HCT116 (cell line): ENCODE measurements around the gene ASB4. TPM values are rescaled to one million over a fixed set of nuclear protein-coding genes. Genes with fewer than 3 reads are reported as not detected.
A peak's percentile ranks its signal among the peaks of the same experiment; 100 is the strongest.

ENCODE experiments used
- ATAC-seq: fragments of 200-7000 bp; cut with Tn5 transposase; 2 replicates; pipeline ENCODE4 v1.9.1; 2020; ENCODE audit warnings: mild to moderate bottlenecking, moderate library complexity
- BruUV-seq: library from RNA; stranded (reverse); fragments of 400-500 nt; replicated peaks from 2 replicates; lab custom pipeline; 2021; lab: Mats Ljungman, UMichigan
- CTCF ChIA-PET: fragments of 300-600 bp; sonication (Branson Sonifier 250); formaldehyde crosslinking; loops from one replicate; lab custom pipeline; 2021; ENCODE audit warnings: antibody characterized with exemption; lab: Charles Lee
- POLR2A ChIA-PET: fragments of 300-600, 350-600 bp; sonication (Branson Sonifier 250); formaldehyde crosslinking; loops from one replicate; lab custom pipeline; 2021; ENCODE audit warnings: antibody characterized with exemption; lab: Charles Lee
- RAD21 ChIA-PET, 2 experiments: fragments of 300-600 bp; sonication (Branson Sonifier 250); formaldehyde crosslinking; loops; one replicate each; lab custom pipeline; 2023; ENCODE audit warnings: low total read pairs in 2 of 2; ENCODE audit not compliant: uncharacterized antibody in 2 of 2, unreplicated experiment in 2 of 2, low non-redundant PET in 1 of 2; lab: Charles Lee
- DNase-seq: peaks from one replicate; pipeline ENCODE4 v3.0.0-alpha.2; 2010; ENCODE audit warnings: low read depth, low spot score
- H2AFZ ChIP-seq: fragments of 200-600 bp; shearing (Covaris generic), sonication (generic); 2 replicates; pipeline ENCODE4 v1.6.1; 2017; ENCODE audit warnings: low read depth, mixed run types, mixed read lengths, antibody characterized with exemption, low read length; ENCODE audit not compliant: poor library complexity, severe bottlenecking
- H3K27ac ChIP-seq: 2 replicates; pipeline ENCODE4 v1.5.1; 2012; ENCODE audit warnings: low read depth, low read length
- H3K27me3 ChIP-seq: fragments of 200-600 bp; sonication (generic); 2 replicates; pipeline ENCODE4 v1.6.1; 2016; ENCODE audit warnings: mixed run types, low read length, mixed read lengths; ENCODE audit not compliant: insufficient read depth
- H3K36me3 ChIP-seq, 2 experiments: fragments of 200-500 bp in 1 of 2; fragments of 200-600 bp in 1 of 2; sonication (Bioruptor generic) in 1 of 2; sonication (generic) in 1 of 2; 2 replicates each; pipeline versions ENCODE4 v1.5.1 to v1.6.1; 2014 to 2016; ENCODE audit warnings: low read length in 2 of 2, inconsistent platforms in 1 of 2, mixed read lengths in 1 of 2, mixed run types in 1 of 2; ENCODE audit not compliant: insufficient read depth in 2 of 2, control insufficient read depth in 1 of 2
- H3K4me1 ChIP-seq, 2 experiments: fragments of 200-600 bp in 1 of 2; sonication (generic) in 1 of 2; 2 replicates each; pipeline versions ENCODE4 v1.5.1 to v1.6.1; 2012 to 2017; ENCODE audit warnings: low read length in 2 of 2, inconsistent platforms in 1 of 2, mild to moderate bottlenecking in 1 of 2, mixed read lengths in 1 of 2, mixed run types in 1 of 2, moderate library complexity in 1 of 2; ENCODE audit not compliant: insufficient read depth in 2 of 2, control insufficient read depth in 1 of 2
- H3K4me2 ChIP-seq: fragments of 200-600 bp; sonication (generic); 2 replicates; pipeline ENCODE4 v1.6.1; 2017; ENCODE audit warnings: mixed run types, low read length, mixed read lengths
- H3K4me3 ChIP-seq, 2 experiments: fragments of 200-600 bp in 1 of 2; sonication (generic) in 1 of 2; replicated peaks in 1 of 2; 2 replicates each; pipeline ENCODE4 v1.5.1; 2011 to 2016; ENCODE audit warnings: low read length in 2 of 2, control low read depth in 1 of 2, low read depth in 1 of 2, mild to moderate bottlenecking in 1 of 2, mixed read lengths in 1 of 2, mixed run types in 1 of 2
- H3K79me2 ChIP-seq: fragments of 200-600 bp; sonication (generic); 2 replicates; pipeline ENCODE4 v1.6.1; 2017; ENCODE audit warnings: mild to moderate bottlenecking, mixed run types, low read length, moderate library complexity, mixed read lengths; ENCODE audit not compliant: insufficient read depth
- H3K9ac ChIP-seq: fragments of 200-600 bp; sonication (generic); 2 replicates; pipeline ENCODE4 v1.6.1; 2016; ENCODE audit warnings: low read length, mixed read lengths
- H3K9me2 ChIP-seq: fragments of 200-600 bp; sonication (generic), shearing (Covaris generic); 2 replicates; pipeline ENCODE4 v1.6.1; 2017; ENCODE audit warnings: mixed run types, mild to moderate bottlenecking, moderate library complexity; ENCODE audit not compliant: insufficient read depth
- H3K9me3 ChIP-seq, 2 experiments: fragments of 200-500 bp in 1 of 2; fragments of 200-600 bp in 1 of 2; sonication (Bioruptor generic) in 1 of 2; sonication (generic) in 1 of 2; 2 replicates each; pipeline ENCODE4 v1.6.1; 2014 to 2017; ENCODE audit warnings: low read length in 2 of 2, mixed read lengths in 2 of 2, inconsistent platforms in 1 of 2, low read depth in 1 of 2, mild to moderate bottlenecking in 1 of 2, mixed run types in 1 of 2, moderate library complexity in 1 of 2; ENCODE audit not compliant: control insufficient read depth in 1 of 2, insufficient read depth in 1 of 2
- H4K20me1 ChIP-seq: fragments of 200-600 bp; sonication (generic), shearing (Covaris generic); 2 replicates; pipeline ENCODE4 v1.6.1; 2017; ENCODE audit warnings: mixed run types, mild to moderate bottlenecking, moderate library complexity; ENCODE audit not compliant: insufficient read depth
- CBX3 ChIP-seq: IDR thresholded peaks from 2 replicates; pipeline ENCODE4 v1.6.1; 2012; ENCODE audit warnings: low read depth
- CEBPB ChIP-seq: IDR thresholded peaks from 2 replicates; pipeline ENCODE4 v1.6.1; 2012; ENCODE audit warnings: low read depth
- EGR1 ChIP-seq: IDR thresholded peaks from 2 replicates; pipeline ENCODE4 v1.6.1; 2012; ENCODE audit warnings: low read depth
- EZH2phosphoT487 ChIP-seq: fragments of 200-600 bp; IDR thresholded peaks from 2 replicates; pipeline ENCODE4 v1.6.1; 2018; ENCODE audit warnings: antibody characterized with exemption, borderline replicate concordance
- FOSL1 ChIP-seq: IDR thresholded peaks from 2 replicates; pipeline ENCODE4 v1.6.1; 2012; ENCODE audit warnings: low read depth
- JUND ChIP-seq: IDR thresholded peaks from 2 replicates; pipeline ENCODE4 v1.6.1; 2012
- POLR2A ChIP-seq: IDR thresholded peaks from 2 replicates; pipeline ENCODE4 v1.7.0; 2011; ENCODE audit warnings: borderline replicate concordance; ENCODE audit not compliant: insufficient read depth, insufficient read length; ENCODE audit errors: extremely low read depth
- POLR2AphosphoS5 ChIP-seq: IDR thresholded peaks from 2 replicates; pipeline ENCODE4 v1.6.1; 2011; ENCODE audit warnings: mild to moderate bottlenecking, low read depth, low read length, moderate library complexity
- RAD21 ChIP-seq: IDR thresholded peaks from 2 replicates; pipeline ENCODE4 v1.6.1; 2012; ENCODE audit warnings: low read depth, mild to moderate bottlenecking
- SIN3A ChIP-seq: IDR thresholded peaks from 2 replicates; pipeline ENCODE4 v1.6.1; 2012; ENCODE audit warnings: low read depth
- SP1 ChIP-seq: IDR thresholded peaks from 2 replicates; pipeline ENCODE4 v1.6.1; 2012; ENCODE audit warnings: low read depth
- SRF ChIP-seq: IDR thresholded peaks from 2 replicates; pipeline ENCODE4 v1.6.1; 2012; ENCODE audit warnings: low read depth
- TCF7L2 ChIP-seq: IDR thresholded peaks from 2 replicates; pipeline ENCODE4 v1.7.0; 2011; ENCODE audit warnings: borderline replicate concordance, inconsistent platforms; ENCODE audit not compliant: insufficient read depth, insufficient read length; ENCODE audit errors: extremely low read depth
- YY1 ChIP-seq: IDR thresholded peaks from 2 replicates; pipeline ENCODE4 v1.6.1; 2011; ENCODE audit warnings: low read length, low read depth, moderate library complexity, mild to moderate bottlenecking; ENCODE audit not compliant: insufficient replicate concordance; ENCODE audit errors: extremely low read depth
- ZNF274 ChIP-seq: fragments of 200-500 bp; sonication (Bioruptor generic); IDR thresholded peaks from 2 replicates; pipeline ENCODE4 v1.6.1; 2014; ENCODE audit warnings: mild to moderate bottlenecking, low read depth, low read length, inconsistent platforms
- intact Hi-C: fragments of 100-400 bp; cut with micrococcal nuclease; formaldehyde crosslinking; loops from 2 replicates; pipeline ENCODE4 v1.10.0; 2022
- total RNA-seq: library from RNA; stranded (reverse); gene quantifications from one replicate; pipeline ENCODE4 v1.2.1, GENCODE V29; 2021; ENCODE audit not compliant: unreplicated experiment
- TF ChIP-seq, protein P1 (sequence below), 3 experiments: fragments of 200-600 bp in 1 of 3; sonication (generic) in 1 of 3; IDR thresholded peaks in 2 of 3; conservative IDR thresholded peaks in 1 of 3; 2 replicates each; pipeline ENCODE4 v1.5.1; 2012 to 2017; ENCODE audit warnings: low read depth in 2 of 3, low read length in 2 of 3, antibody characterized with exemption in 1 of 3, borderline replicate concordance in 1 of 3, control low read depth in 1 of 3, mild to moderate bottlenecking in 1 of 3, mixed read lengths in 1 of 3, mixed run types in 1 of 3, moderate library complexity in 1 of 3; ENCODE audit not compliant: insufficient read depth in 1 of 3
- TF ChIP-seq, protein P2 (sequence below): IDR thresholded peaks from 2 replicates; pipeline ENCODE4 v1.6.1; 2012
- TF ChIP-seq, protein P3 (sequence below): IDR thresholded peaks from 2 replicates; pipeline ENCODE4 v1.6.1; 2011; ENCODE audit warnings: mild to moderate bottlenecking, low read length, moderate library complexity; ENCODE audit not compliant: insufficient replicate concordance; ENCODE audit errors: extremely low read depth
- TF ChIP-seq, protein P4 (sequence below): IDR thresholded peaks from 2 replicates; pipeline ENCODE4 v1.6.1; 2012

ASB4 gene
- total RNA-seq, 1 experiment from 2014 or later: 0.12 TPM

DNA sequence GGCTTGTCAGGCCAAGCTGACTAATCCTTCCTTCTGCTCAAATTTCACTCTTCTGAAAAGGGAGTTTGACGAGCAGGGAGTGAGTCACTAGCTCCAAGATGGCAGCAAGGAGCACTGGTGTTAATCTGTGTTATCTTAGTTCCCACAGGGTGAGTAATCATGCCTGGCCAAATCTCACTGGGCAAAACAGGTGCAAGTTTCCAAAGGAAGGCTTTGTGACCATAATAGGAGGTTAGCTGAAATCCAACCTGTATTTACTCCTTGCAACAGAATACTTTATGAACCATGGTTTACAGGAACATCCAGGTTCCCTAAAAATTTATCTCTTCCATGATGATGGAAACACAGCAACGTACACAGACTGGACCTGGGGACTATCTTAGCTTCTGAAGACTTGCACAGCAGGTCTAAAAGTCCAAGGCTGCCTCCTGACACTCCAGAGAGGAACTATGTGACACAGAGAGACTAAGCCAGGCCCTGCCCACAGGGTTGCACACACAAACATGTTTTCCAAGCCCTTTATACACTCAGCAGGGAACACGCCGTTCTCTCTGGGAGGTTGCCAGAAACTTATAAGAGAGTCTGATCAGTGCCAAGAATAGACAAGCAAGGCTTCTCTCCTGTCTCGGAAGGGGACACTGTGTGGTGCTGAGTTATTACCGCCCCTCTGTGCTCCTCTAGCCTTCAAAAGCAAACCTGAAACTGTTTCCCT, 64.2 kb downstream of the ASB4 start:
- ChIA-PET CTCF (interaction anchor here (0.8 to 1.1 kb wide), 3 partner anchors 9 to 140 kb away, joined by 3 to 5 read pairs (median 3); no protein-coding TSS in a partner anchor), RAD21 (no interaction called here), POLR2A (no interaction called here)
- H3K4me3 ChIP-seq: no peak overlapping the region
- no peaks in the 10 kb centered on the region for H3K27me3 ChIP-seq
- peak overlapping the region; percentile 47 for H3K4me2 ChIP-seq
- H3K4me1 ChIP-seq: peaks cover 5 to 18% of the 10 kb centered on the region in 2 experiments; a peak in 3 of 4 replicates
- intact Hi-C loops: no loop called here
- BruUV-seq: no TSS peak
- H3K9me2 ChIP-seq: no peaks in the 10 kb centered on the region
- DNase-seq (peak; percentile 51), ATAC-seq (peak; percentile 73)
- no peaks in the 10 kb centered on the region for H3K9me3 ChIP-seq
- H4K20me1 ChIP-seq: no peaks in the 10 kb centered on the region
- no peak overlapping the region for H3K9ac ChIP-seq
- no peaks in the 10 kb centered on the region for H3K36me3 ChIP-seq
- no peaks in the 10 kb centered on the region for H3K79me2 ChIP-seq
- peak overlapping the region; percentile 49 for H2AFZ ChIP-seq
- H3K27ac ChIP-seq: no peak overlapping the region
- no peak for TF ChIP-seq ZNF274
- TF ChIP-seq, protein P1, sequence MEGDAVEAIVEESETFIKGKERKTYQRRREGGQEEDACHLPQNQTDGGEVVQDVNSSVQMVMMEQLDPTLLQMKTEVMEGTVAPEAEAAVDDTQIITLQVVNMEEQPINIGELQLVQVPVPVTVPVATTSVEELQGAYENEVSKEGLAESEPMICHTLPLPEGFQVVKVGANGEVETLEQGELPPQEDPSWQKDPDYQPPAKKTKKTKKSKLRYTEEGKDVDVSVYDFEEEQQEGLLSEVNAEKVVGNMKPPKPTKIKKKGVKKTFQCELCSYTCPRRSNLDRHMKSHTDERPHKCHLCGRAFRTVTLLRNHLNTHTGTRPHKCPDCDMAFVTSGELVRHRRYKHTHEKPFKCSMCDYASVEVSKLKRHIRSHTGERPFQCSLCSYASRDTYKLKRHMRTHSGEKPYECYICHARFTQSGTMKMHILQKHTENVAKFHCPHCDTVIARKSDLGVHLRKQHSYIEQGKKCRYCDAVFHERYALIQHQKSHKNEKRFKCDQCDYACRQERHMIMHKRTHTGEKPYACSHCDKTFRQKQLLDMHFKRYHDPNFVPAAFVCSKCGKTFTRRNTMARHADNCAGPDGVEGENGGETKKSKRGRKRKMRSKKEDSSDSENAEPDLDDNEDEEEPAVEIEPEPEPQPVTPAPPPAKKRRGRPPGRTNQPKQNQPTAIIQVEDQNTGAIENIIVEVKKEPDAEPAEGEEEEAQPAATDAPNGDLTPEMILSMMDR (IDR thresholded peaks at IDR 0.05 in 2 of 3, conservative IDR thresholded peaks at IDR 0.05 in 1 of 3; ENCODE audit: borderline replicate concordance in 1 of 3, insufficient read depth in 1 of 3, low read depth in 2 of 3, low read length in 2 of 3): no peak
- peak; percentile 83 for TF ChIP-seq SRF
- peak; percentile 86 for TF ChIP-seq JUND
- peak; percentile 6; the same call in 1 of the 2 replicates for TF ChIP-seq RAD21
- peak; percentile 86 for TF ChIP-seq CBX3
- peak; percentile 85 for TF ChIP-seq YY1
- TF ChIP-seq FOSL1: peak; percentile 87
- TF ChIP-seq EGR1: no peak
- TF ChIP-seq CEBPB: peak; percentile 36; the same call in 1 of the 2 replicates
- TF ChIP-seq TCF7L2: no peak
- peak; percentile 49; the same call in 1 of the 2 replicates for TF ChIP-seq SIN3A
- TF ChIP-seq, protein P2, sequence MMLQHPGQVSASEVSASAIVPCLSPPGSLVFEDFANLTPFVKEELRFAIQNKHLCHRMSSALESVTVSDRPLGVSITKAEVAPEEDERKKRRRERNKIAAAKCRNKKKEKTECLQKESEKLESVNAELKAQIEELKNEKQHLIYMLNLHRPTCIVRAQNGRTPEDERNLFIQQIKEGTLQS: no peak
- TF ChIP-seq, protein P3, sequence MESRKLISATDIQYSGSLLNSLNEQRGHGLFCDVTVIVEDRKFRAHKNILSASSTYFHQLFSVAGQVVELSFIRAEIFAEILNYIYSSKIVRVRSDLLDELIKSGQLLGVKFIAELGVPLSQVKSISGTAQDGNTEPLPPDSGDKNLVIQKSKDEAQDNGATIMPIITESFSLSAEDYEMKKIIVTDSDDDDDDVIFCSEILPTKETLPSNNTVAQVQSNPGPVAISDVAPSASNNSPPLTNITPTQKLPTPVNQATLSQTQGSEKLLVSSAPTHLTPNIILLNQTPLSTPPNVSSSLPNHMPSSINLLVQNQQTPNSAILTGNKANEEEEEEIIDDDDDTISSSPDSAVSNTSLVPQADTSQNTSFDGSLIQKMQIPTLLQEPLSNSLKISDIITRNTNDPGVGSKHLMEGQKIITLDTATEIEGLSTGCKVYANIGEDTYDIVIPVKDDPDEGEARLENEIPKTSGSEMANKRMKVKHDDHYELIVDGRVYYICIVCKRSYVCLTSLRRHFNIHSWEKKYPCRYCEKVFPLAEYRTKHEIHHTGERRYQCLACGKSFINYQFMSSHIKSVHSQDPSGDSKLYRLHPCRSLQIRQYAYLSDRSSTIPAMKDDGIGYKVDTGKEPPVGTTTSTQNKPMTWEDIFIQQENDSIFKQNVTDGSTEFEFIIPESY: no peak
- TF ChIP-seq, protein P4, sequence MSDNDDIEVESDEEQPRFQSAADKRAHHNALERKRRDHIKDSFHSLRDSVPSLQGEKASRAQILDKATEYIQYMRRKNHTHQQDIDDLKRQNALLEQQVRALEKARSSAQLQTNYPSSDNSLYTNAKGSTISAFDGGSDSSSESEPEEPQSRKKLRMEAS: 0 out of 2 replicates have a peak, but pooled peaks have one; percentile 27
- no peak; the same call in 1 of the 2 replicates for TF ChIP-seq POLR2AphosphoS5
- no peak for TF ChIP-seq POLR2A
- peak; percentile 64 for TF ChIP-seq SP1
- TF ChIP-seq EZH2phosphoT487: no peak
